Ramos (cell line): ENCODE data around the gene RNU5B-1.
"Not testable (repeated sequence)": the region's sequence is repeated elsewhere in the genome, so short reads cannot be mapped to it uniquely, and the experiment has no call there.

ENCODE experiments used
- in situ Hi-C: fragments of 300-500 bp; cut with MboI; formaldehyde crosslinking; loops from one replicate; pipeline ENCODE4 v1.14.3; 2022; ENCODE audit warnings: low sequenced_read_pairs; ENCODE audit not compliant: unreplicated experiment

The RNU5B-1 gene

DNA sequence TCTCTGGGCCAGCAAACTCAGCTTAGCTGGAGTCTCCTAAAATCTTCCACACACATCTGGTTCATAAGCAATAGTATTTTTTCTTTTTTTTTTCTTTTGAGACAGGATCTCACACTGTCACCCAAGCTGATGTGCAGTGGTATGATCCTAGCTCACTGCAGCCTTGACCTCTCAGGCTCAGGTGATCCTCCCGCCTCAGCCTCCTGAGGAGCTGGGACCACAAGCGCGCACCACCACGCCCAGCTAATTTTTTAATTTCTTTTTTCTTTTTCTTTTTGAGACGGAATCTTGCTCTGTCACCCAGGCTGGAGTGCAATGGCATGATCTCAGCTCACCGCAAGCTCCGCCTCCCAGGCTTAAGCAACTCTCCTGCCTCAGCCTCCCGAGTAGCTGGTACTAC lies 34.3 kb downstream of the RNU5B-1 start:
- in situ Hi-C loops = no loop called here

DNA sequence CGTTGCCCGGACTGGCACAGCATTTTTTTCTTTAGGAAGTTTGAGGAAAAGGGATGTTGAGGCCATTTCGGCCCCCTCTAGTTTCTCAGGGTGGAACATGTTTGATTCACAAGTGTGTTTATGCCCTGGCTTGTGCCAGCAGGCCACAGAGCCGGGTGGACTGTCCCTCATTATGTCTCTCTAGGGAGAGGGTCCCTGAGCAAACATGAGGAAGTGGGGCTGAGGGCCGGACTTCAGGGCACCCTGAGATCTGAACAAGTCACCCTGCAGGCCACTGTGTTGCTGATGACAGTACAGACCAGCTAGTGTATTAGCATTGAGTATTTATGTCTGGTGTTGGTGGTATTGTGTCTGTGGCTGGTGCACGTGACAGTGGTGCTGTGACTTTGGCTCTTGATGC lies 34.9 kb downstream of the RNU5B-1 start:
- in situ Hi-C loops = no loop called here

DNA sequence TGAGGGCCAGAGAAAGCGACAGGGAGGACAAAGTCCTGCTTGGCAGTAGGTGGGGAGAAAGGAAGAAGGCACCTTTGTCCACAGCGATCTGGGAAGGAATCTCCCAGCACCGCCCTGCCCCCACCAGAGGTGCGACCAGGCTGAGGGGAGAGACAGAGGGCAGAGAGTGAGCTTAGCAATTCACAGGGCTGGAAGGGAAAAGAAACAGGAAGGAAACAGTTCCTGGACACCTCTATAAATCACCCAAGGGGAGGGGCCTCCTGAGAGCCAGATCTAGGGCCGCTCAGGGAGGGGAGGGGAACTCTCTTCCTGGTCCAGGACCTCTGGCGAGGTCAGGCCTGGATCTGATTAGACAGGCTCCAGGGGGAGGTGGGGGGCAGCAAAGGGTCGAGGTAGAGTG lies 35.4 kb downstream of the RNU5B-1 start:
- in situ Hi-C loops = no loop called here

DNA sequence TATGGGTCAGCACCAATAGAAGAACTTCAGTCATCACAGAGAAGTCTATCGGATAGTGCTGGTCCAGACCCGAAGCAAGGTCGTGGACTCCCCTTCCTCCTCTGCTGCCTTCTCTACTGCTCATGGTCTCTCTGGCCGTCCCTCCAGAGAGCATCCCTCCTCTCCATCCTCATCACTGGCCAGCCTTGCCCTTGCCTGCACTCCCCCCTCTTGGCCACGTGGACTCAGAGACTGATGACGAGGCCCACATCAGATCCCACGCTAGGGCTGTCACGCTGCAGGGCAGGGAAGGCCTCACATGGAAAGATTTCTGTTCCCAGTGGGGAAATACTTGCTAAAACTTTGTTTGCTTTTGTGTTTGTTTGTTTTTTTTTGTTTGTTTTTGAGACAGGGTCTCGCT lies 38.0 kb downstream of the RNU5B-1 start:
- in situ Hi-C loops = no loop called here

GRCh38 chr15:65343374-65343981 lies 39.0 kb downstream of the RNU5B-1 start:
- in situ Hi-C loops = no loop called here

DNA sequence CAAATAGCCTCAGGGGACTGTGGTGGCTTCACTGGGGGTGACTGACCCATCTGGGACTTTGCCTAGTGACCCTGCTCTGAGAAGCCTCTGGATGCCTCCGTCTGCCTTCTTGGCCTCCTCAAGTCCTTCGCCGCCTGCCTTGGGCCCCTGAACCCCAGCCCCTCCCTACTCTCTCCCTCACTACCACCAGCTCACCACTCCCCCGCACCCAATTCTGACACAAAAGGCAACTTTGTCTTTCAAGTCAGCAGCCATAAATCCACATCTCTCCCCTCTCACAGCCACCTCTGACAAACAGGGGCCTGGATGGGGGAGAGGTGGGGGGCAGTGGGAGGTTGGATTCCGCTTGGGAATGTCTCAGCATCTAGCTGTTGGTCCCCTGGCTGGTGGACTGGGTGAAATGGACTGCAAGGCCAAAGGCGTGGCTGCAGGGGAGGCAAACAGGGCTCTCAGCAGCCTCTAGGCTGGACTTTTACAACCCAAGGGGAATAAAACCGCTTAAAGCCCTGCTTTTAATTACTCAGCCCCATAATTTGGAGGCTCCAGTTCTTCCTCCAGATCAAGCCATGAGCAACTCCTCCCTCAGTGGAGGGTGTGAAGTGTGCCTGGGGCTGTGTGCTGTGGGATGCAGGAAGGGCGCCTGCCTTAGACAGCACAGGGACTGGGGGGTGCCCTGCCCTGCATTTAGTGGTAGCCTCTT lies 39.9 kb downstream of the RNU5B-1 start:
- in situ Hi-C loops = no loop called here

DNA sequence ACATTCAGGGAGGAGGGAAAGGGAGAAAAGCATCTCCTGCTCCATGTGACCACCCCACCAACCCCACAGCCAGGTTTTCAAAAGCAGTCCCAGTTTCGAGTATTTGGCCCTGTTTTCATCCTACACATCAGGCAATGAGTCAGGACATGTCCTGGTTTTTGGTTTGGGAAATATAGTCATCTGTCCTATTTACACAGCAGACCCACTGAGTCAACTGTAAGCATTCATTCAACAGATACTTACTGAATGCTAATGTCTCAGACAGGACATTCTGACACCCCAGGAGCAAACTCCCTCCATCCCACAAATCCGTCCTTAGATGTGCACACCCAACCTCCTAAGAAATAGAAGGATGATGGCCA lies 40.4 kb downstream of the RNU5B-1 start:
- in situ Hi-C loops = no loop called here

- in situ Hi-C loops = no loop called here
These were observed 42.5 kb downstream of the RNU5B-1 start for GRCh38 chr15:65346856-65347598.

DNA sequence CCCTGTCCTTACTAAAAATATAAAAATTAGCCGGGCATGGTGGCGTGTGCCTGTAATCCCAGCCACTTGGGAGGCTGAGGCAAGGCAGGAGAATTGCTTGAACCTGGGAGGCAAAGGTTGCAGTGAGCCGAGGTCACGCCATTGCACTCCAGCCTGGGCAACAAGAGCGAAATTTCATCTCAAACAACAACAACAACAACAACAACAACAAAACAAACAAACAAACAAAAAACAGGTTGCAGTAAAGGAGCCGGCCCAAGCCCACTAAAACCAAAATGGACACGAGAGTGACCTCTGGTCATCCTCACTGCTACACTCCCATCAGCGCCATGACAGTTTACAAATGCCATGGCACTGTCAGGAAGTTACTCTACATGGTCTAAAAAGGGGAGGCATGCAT lies 43.3 kb downstream of the RNU5B-1 start:
- in situ Hi-C loops = not testable (repeated sequence)

DNA sequence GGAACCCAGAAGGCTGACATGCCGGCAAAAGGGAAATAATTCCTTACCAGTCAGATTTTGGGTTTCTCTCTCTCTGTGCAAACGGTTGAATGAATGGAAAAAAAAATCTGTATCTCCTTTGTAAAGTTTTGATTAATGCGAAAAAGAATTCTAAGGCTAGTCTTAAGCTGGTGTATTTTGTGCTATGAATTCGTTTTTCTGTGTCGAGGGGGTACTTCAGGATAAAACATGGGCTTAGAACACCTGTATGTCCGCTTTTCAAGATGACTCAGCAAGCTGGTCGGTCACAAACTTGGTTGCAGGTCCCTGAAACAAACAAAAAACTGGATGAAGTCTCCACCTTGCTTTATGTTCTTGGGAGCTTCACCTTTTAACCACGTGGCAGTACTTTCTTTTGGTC lies 44.9 kb downstream of the RNU5B-1 start:
- in situ Hi-C loops = no loop called here

GRCh38 chr15:65351972-65352371 lies 47.5 kb downstream of the RNU5B-1 start:
- in situ Hi-C loops = not testable (repeated sequence)
